Mesothelial cell of epicardium (in vitro differentiated cells): Measurements from ENCODE around the gene PRKAA1. TPM values are rescaled to one million over a fixed set of nuclear protein-coding genes. Genes with fewer than 3 reads are reported as not detected.

Experiments used
- DNase-seq, 2 experiments: peaks; one replicate each; pipeline ENCODE4 v3.0.0; 2021; ENCODE audit warnings: low spot score in 2 of 2; ENCODE audit not compliant: unreplicated experiment in 2 of 2
- H3K27ac Mint-ChIP-seq: 2 replicates; pipeline ENCODE4 v1.8.0; 2021; ENCODE audit warnings: mixed read lengths
- H3K27me3 Mint-ChIP-seq: 2 replicates; pipeline ENCODE4 v1.8.0; 2021; ENCODE audit warnings: low read depth, mixed read lengths
- H3K36me3 Mint-ChIP-seq: 2 replicates; pipeline ENCODE4 v1.8.0; 2021; ENCODE audit warnings: mixed read lengths
- H3K4me1 Mint-ChIP-seq: 2 replicates; pipeline ENCODE4 v1.8.0; 2021; ENCODE audit warnings: mixed read lengths
- H3K4me3 Mint-ChIP-seq: 2 replicates; pipeline ENCODE4 v1.8.0; 2021; ENCODE audit warnings: mild to moderate bottlenecking, moderate library complexity, mixed read lengths
- H3K9me3 Mint-ChIP-seq: 2 replicates; pipeline ENCODE4 v1.8.0; 2021; ENCODE audit warnings: mixed read lengths
- total RNA-seq: library from RNA; stranded (reverse); gene quantifications from 3 replicates; pipeline ENCODE4 v1.2.1, GENCODE V29; 2021
- TF ChIP-seq, protein P1 (sequence below): fragments of 200-600 bp; sonication (generic); IDR thresholded peaks from one replicate; pipeline ENCODE4 v1.5.0; 2021; ENCODE audit warnings: antibody characterized with exemption; ENCODE audit not compliant: unreplicated experiment

PRKAA1 gene
- total RNA-seq, 1 donor from 2014 or later, result 60.4 TPM

DNA sequence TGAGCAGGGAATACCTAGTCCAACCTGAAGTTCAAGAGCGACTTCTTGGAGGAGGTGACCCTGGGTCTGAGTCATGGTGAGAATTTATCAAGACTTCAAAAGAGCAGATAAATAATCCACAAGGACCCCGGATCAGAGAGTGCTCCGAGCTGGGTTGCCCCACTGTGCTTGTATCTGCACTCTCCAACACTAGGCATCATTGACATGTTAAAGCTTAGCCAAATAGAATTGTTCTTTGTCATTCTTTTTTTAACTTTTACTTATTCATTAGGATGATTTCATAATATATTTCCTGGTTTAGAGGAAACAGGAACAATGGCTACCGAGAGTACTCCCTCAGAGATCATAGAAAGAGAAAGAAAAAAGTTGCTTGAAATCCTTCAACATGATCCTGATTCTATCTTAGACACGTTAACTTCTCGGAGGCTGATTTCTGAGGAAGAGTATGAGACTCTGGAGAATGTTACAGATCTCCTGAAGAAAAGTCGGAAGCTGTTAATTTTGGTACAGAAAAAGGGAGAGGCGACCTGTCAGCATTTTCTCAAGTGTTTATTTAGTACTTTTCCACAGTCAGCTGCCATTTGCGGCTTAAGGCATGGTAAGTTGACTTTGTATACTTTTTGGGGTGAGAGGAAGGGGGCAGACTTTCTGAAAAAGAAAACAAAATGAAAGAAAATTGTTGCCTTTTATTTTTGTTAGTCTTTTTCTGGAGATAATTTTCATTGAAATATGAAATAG lies 43.1 kb upstream of the PRKAA1 start, which contains the start of gene CARD6:
Gene CARD6 (plus strand): TSS at position 300 of the 738 bp plus-strand sequence. CDS start 16 bp downstream, at position 316.
- peaks cover 10% of the 10 kb centered on the region for H3K4me1 Mint-ChIP-seq
- H3K9me3 Mint-ChIP-seq, result no peaks in the 10 kb centered on the region
- peak within 1 kb of the TSS; percentile 78 for H3K27ac Mint-ChIP-seq
- peaks cover 8% of the 10 kb centered on the region for H3K27me3 Mint-ChIP-seq
- H3K36me3 Mint-ChIP-seq, result no peaks in the 10 kb centered on the region
- DNase-seq, result no peak
- TF ChIP-seq, protein P1, sequence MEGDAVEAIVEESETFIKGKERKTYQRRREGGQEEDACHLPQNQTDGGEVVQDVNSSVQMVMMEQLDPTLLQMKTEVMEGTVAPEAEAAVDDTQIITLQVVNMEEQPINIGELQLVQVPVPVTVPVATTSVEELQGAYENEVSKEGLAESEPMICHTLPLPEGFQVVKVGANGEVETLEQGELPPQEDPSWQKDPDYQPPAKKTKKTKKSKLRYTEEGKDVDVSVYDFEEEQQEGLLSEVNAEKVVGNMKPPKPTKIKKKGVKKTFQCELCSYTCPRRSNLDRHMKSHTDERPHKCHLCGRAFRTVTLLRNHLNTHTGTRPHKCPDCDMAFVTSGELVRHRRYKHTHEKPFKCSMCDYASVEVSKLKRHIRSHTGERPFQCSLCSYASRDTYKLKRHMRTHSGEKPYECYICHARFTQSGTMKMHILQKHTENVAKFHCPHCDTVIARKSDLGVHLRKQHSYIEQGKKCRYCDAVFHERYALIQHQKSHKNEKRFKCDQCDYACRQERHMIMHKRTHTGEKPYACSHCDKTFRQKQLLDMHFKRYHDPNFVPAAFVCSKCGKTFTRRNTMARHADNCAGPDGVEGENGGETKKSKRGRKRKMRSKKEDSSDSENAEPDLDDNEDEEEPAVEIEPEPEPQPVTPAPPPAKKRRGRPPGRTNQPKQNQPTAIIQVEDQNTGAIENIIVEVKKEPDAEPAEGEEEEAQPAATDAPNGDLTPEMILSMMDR, result no peak
- H3K4me3 Mint-ChIP-seq, result peak within 1 kb of the TSS; percentile 60

DNA sequence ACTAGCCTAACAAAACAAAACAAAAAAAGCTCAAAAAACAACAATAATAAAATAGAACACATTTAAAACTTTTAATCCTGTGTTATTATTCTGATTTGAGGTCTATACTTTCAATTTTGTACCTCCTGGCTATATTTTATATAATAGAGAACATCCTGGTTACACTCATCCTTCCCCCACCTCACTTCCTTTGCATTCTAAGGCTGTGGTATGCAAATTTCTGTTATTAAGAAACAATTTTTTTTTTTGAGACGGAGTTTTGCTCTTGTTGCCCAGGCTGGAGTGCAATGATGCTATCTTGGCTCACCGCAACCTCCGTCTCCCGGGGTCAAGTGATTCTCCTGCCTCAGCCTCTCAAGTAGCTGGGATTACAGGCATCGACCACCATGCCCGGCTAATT lies 39.9 kb upstream of the PRKAA1 start:
- Mint-ChIP-seq H3K4me1 (peaks cover 32% of the 10 kb centered on the region), H3K27ac (no peak overlapping the region)

DNA sequence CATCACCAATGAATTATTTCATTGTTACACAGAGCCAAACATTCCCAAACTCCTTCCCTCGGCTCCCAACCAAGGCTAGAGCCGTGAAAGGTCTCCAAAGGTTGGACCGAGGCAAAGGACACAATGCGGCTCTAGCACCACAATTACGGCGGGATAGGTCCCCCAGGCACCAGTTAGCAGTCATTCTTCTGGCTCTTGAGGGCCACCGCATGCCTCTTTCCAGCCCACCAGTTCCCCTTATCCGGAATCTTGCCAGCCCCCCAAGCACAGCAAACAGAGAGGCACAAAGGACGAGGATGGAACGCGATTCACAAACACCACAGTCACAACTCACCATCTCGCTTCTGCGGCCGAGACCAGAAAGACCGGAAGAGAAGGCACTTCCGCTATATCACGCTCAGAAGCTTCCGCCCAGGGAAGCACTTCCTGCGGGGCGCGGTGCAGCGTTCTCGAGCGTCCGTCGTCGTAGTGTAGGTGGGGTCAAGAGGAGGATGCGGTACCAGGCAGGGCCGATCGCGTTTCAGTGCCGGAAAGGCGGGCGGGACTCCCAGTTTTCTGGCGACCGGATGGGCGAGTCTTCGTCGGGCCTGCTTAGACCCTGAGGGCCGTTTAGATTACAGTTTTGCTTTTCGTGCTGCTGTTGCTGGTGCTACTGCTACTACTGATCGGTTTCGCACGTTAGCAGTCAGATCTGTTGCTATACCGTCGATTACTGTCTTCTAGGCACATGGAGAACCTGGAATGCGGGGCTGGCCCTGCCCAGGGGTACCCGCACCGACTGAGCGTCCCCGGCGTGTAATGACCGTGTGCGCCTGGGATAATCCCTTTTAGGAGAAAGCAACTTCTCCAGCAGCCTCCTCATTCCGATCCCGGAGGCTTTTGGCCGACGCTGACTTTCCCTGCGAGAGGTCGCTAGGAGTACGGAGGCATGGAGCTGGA lies 36.9 kb upstream of the PRKAA1 start, which contains the start of gene RPL37:
Gene RPL37 (minus strand): TSS at position 374 of the 939 bp plus-strand sequence. CDS start 37 bp downstream, at position 337.
- peak within 1 kb of the TSS; percentile 100 for H3K27ac Mint-ChIP-seq
- H3K36me3 Mint-ChIP-seq, result peaks cover 31% of the 10 kb centered on the region
- peak; percentile 82 to 91 for DNase-seq
- H3K4me1 Mint-ChIP-seq, result peaks cover 42% of the 10 kb centered on the region
- TF ChIP-seq, protein P1, result no peak
- peak within 1 kb of the TSS; percentile 97 for H3K4me3 Mint-ChIP-seq
- no peaks in the 10 kb centered on the region for H3K27me3 Mint-ChIP-seq
- H3K9me3 Mint-ChIP-seq, result no peaks in the 10 kb centered on the region

More for the DNA sequence above, 39.9 kb upstream of the PRKAA1 start:
- no peak overlapping the region for H3K4me3 Mint-ChIP-seq
- TF ChIP-seq, protein P1, result no peak
- H3K36me3 Mint-ChIP-seq, result peaks cover 10% of the 10 kb centered on the region
- H3K27me3 Mint-ChIP-seq, result peaks cover under 1% of the 10 kb centered on the region
- no peak for DNase-seq
- H3K9me3 Mint-ChIP-seq, result no peaks in the 10 kb centered on the region

DNA sequence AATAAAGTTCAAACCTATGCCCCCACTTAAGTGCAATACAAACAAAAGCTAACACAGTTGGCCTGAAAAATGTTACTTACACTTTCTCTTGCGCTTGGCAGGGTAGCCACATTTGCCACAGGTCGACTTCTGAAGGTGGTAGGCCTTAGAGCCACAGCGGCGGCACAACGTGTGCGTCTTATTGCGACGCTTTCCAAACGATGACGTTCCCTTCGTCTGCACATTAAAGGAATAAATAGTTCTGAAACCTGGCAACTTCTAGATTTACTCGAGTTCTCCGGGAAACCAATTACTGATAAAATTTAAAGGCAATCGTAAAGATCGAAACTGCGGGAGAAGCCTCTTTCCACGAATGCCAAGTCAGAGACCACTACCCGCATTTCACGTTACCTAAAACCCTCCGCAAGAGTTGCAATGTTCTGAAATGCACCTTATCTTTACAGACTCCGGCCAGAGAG lies 36.2 kb upstream of the PRKAA1 start:
- no peak for DNase-seq
- H3K36me3 Mint-ChIP-seq, result peaks cover 34% of the 10 kb centered on the region
- H3K27ac Mint-ChIP-seq, result peak overlapping the region; percentile 100
- H3K4me1 Mint-ChIP-seq, result peaks cover 45% of the 10 kb centered on the region
- H3K9me3 Mint-ChIP-seq, result no peaks in the 10 kb centered on the region
- no peaks in the 10 kb centered on the region for H3K27me3 Mint-ChIP-seq
- TF ChIP-seq, protein P1, result no peak
- peak overlapping the region; percentile 97 for H3K4me3 Mint-ChIP-seq

DNA sequence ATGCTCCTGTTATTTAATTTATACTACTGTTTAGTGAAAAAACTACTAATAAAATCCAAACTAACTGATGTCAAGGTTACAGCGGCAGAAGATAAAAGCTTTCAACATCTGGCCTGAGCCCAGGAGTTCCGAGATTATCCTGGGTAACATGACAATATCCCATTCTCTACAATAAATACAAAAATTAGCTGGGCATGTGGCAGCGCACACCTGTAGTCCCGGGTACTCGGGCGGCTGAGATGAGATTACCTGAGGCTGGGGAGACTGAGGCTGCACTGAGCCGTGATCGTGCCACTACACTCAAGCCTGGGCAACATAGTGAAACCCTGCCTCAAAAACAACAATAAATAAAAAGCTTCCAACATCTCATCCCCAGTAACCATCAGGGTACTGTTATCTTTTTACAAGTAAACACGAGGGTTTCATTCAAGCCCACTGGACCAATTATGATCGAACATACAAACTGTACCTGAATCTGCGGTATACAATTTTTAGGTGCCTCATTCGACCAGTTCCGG lies 35.6 kb upstream of the PRKAA1 start:
- Mint-ChIP-seq H3K4me1 (peaks cover 48% of the 10 kb centered on the region), H3K9me3 (no peaks in the 10 kb centered on the region), H3K27me3 (no peaks in the 10 kb centered on the region), H3K36me3 (peaks cover 41% of the 10 kb centered on the region), H3K4me3 (peak overlapping the region; percentile 97), H3K27ac (peak overlapping the region; percentile 100)
- DNase-seq, result no peak
- TF ChIP-seq, protein P1, result no peak
